HEK293 (cell line): ENCODE results near the gene SPACA6.
A peak's percentile ranks its signal among the peaks of the same experiment; 100 is the strongest.

Experiments
- IKZF3 ChIP-seq: fragments of 450-650 bp; IDR thresholded peaks from 2 replicates; pipeline ENCODE4 v1.5.0; 2018; ENCODE audit warnings: missing biosample characterization, mild to moderate bottlenecking, missing genetic modification characterization, moderate library complexity
- MEIS1 ChIP-seq: sonication (generic); formaldehyde crosslinking; IDR thresholded peaks from 2 replicates; pipeline ENCODE4 v1.8.1; 2022; ENCODE audit warnings: missing genetic modification reagents, mild to moderate bottlenecking, borderline replicate concordance
- OSR2 ChIP-seq: fragments of 450-650 bp; formaldehyde crosslinking; IDR thresholded peaks from 2 replicates; pipeline ENCODE4 v1.5.1; 2016; ENCODE audit warnings: missing biosample characterization, missing genetic modification characterization
- PRDM1 ChIP-seq: fragments of 450-650 bp; formaldehyde crosslinking; IDR thresholded peaks from 2 replicates; pipeline ENCODE4; 2016; ENCODE audit warnings: missing biosample characterization, missing genetic modification characterization
- REPIN1 ChIP-seq: fragments of 450-650 bp; formaldehyde crosslinking; IDR thresholded peaks from 2 replicates; pipeline ENCODE4 v1.5.1; 2017; ENCODE audit warnings: missing biosample characterization, missing genetic modification characterization, low read depth
- SP7 ChIP-seq: fragments of 450-650 bp; formaldehyde crosslinking; IDR thresholded peaks from 2 replicates; pipeline ENCODE4 v1.5.1; 2016; ENCODE audit warnings: missing biosample characterization, missing genetic modification characterization
- YY1 ChIP-seq: fragments of 450-650 bp; formaldehyde crosslinking; IDR thresholded peaks from 2 replicates; pipeline ENCODE4 v1.5.1; 2018; ENCODE audit warnings: missing biosample characterization, missing genetic modification characterization
- ZFHX2 ChIP-seq: fragments of 450-650 bp; formaldehyde crosslinking; conservative IDR thresholded peaks from 2 replicates; pipeline ENCODE4 v1.5.1; 2016; ENCODE audit warnings: missing biosample characterization, missing genetic modification characterization
- ZNF10 ChIP-seq: fragments of 450-650 bp; formaldehyde crosslinking; IDR thresholded peaks from 2 replicates; pipeline ENCODE4 v1.5.1; 2017; ENCODE audit warnings: missing biosample characterization, missing genetic modification characterization
- ZNF132 ChIP-seq: fragments of 450-650 bp; formaldehyde crosslinking; IDR thresholded peaks from 2 replicates; pipeline ENCODE4 v1.5.1; 2017; ENCODE audit warnings: missing biosample characterization, missing genetic modification characterization, borderline replicate concordance
- ZNF140 ChIP-seq: fragments of 450-650 bp; formaldehyde crosslinking; IDR thresholded peaks from 2 replicates; pipeline ENCODE4 v1.5.1; 2016; ENCODE audit warnings: missing biosample characterization, missing genetic modification characterization
- ZNF16 ChIP-seq: fragments of 450-650 bp; formaldehyde crosslinking; IDR thresholded peaks from 2 replicates; pipeline ENCODE4 v1.5.1; 2016; ENCODE audit warnings: low read depth, missing biosample characterization, missing genetic modification characterization
- ZNF221 ChIP-seq: fragments of 450-650 bp; formaldehyde crosslinking; IDR thresholded peaks from 2 replicates; pipeline ENCODE4 v1.5.1; 2017; ENCODE audit warnings: missing biosample characterization, missing genetic modification characterization, borderline replicate concordance
- ZNF239 ChIP-seq: fragments of 450-650 bp; formaldehyde crosslinking; IDR thresholded peaks from 2 replicates; pipeline ENCODE4 v1.5.1; 2016; ENCODE audit warnings: missing biosample characterization, missing genetic modification characterization
- ZNF324 ChIP-seq: fragments of 450-650 bp; formaldehyde crosslinking; IDR thresholded peaks from 2 replicates; pipeline ENCODE4 v1.5.1; 2016; ENCODE audit warnings: missing biosample characterization, missing genetic modification characterization
- ZNF354C ChIP-seq: fragments of 450-650 bp; formaldehyde crosslinking; IDR thresholded peaks from 2 replicates; pipeline ENCODE4 v1.5.1; 2016; ENCODE audit warnings: missing biosample characterization, missing genetic modification characterization, low read depth, borderline replicate concordance
- ZNF366 ChIP-seq: fragments of 450-650 bp; formaldehyde crosslinking; conservative IDR thresholded peaks from 2 replicates; pipeline ENCODE4 v1.5.1; 2016; ENCODE audit warnings: missing biosample characterization, missing genetic modification characterization
- ZNF404 ChIP-seq: fragments of 450-650 bp; formaldehyde crosslinking; IDR thresholded peaks from 2 replicates; pipeline ENCODE4 v1.5.1; 2017; ENCODE audit warnings: missing biosample characterization, missing genetic modification characterization
- ZNF555 ChIP-seq: fragments of 450-650 bp; formaldehyde crosslinking; conservative IDR thresholded peaks from 2 replicates; pipeline ENCODE4 v1.5.1; 2017; ENCODE audit warnings: missing biosample characterization, mild to moderate bottlenecking, missing genetic modification characterization, inconsistent platforms
- ZNF561 ChIP-seq: fragments of 450-650 bp; IDR thresholded peaks from 2 replicates; pipeline ENCODE4 v1.5.1; 2018; ENCODE audit warnings: missing biosample characterization, missing genetic modification characterization, borderline replicate concordance
- ZNF626 ChIP-seq: fragments of 450-650 bp; sonication (Bioruptor Pico); formaldehyde crosslinking; IDR thresholded peaks from 2 replicates; pipeline ENCODE4 v1.5.1; 2018; ENCODE audit warnings: missing biosample characterization, missing genetic modification characterization, inconsistent platforms
- ZNF76 ChIP-seq: fragments of 450-650 bp; formaldehyde crosslinking; IDR thresholded peaks from 2 replicates; pipeline ENCODE4; 2016; ENCODE audit warnings: low read depth, missing biosample characterization, missing genetic modification characterization, borderline replicate concordance
- ZNF830 ChIP-seq: fragments of 450-650 bp; IDR thresholded peaks from 2 replicates; pipeline ENCODE4 v1.5.0; 2018; ENCODE audit warnings: missing biosample characterization, missing genetic modification characterization, low read depth, mild to moderate bottlenecking, moderate library complexity
- ZNF843 ChIP-seq: fragments of 450-650 bp; formaldehyde crosslinking; IDR thresholded peaks from 2 replicates; pipeline ENCODE4 v1.5.1; 2016; ENCODE audit warnings: missing biosample characterization, missing genetic modification characterization
- TF ChIP-seq, protein P1 (sequence below): fragments of 450-650 bp; formaldehyde crosslinking; optimal IDR thresholded peaks from 2 replicates; pipeline ENCODE3; 2016; ENCODE audit warnings: missing biosample characterization, mild to moderate bottlenecking, missing genetic modification characterization
- TF ChIP-seq, protein P2 (sequence below): fragments of 450-650 bp; formaldehyde crosslinking; IDR thresholded peaks from 2 replicates; pipeline ENCODE4; 2016; ENCODE audit warnings: missing biosample characterization, missing genetic modification characterization
- TF ChIP-seq, protein P3 (sequence below): IDR thresholded peaks from 2 replicates; pipeline ENCODE4 v1.6.1; 2011; ENCODE audit warnings: mild to moderate bottlenecking, low read depth, low read length, borderline replicate concordance
- TF ChIP-seq, protein P4 (sequence below): fragments of 450-650 bp; formaldehyde crosslinking; IDR thresholded peaks from 2 replicates; pipeline ENCODE4 v1.5.1; 2017; ENCODE audit warnings: missing biosample characterization, missing genetic modification characterization
- TF ChIP-seq, protein P5 (sequence below): fragments of 450-650 bp; IDR thresholded peaks from 2 replicates; pipeline ENCODE4 v1.5.1; 2018; ENCODE audit warnings: missing biosample characterization, mild to moderate bottlenecking, missing genetic modification characterization
- TF ChIP-seq, protein P6 (sequence below): fragments of 450-650 bp; formaldehyde crosslinking; IDR thresholded peaks from 2 replicates; pipeline ENCODE4 v1.5.1; 2016; ENCODE audit warnings: missing biosample characterization, missing genetic modification characterization

Gene SPACA6

DNA sequence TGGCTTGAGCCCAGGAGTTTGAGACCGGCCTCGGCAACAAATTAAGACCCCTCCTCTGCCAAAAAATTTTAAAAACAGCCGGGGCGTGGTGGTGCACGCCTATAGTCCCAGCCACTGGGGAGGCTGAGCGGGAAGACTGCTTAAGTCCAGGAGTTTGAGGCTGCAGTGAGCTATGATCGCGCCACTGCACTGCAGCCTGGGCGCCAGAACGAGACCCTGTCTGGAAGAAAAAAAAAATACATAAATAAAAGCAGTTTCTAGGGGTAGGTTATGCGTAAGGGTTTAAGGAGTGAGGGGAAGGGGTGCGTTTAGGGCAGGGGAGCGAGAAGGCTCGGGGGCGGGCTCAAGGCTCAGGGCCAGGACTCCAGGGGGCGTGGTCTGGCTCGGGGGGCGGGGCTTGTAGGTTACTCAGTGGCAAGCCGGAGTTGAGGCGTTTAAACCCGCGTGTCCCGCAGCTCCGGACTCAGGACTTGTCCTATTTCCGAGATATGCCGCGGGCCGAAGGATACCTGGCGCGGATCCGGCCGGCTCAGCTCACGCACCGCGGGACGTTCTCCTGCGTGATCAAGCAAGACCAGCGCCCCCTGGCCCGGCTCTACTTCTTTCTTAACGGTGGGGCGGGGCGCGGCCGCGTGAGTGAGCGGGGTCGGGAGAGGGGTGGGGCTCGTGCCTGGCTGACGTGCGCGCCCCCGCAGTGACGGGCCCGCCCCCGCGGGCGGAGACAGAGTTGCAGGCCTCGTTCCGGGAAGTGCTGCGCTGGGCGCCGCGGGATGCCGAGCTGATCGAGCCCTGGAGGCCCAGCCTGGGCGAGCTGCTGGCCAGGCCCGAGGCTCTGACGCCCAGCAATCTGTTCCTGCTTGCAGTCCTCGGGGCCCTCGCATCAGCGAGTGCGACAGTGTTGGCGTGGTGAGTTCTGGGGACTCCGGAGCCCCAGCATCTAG is 10.7 kb downstream of the SPACA6 start (continued):
- TF ChIP-seq, protein P1, sequence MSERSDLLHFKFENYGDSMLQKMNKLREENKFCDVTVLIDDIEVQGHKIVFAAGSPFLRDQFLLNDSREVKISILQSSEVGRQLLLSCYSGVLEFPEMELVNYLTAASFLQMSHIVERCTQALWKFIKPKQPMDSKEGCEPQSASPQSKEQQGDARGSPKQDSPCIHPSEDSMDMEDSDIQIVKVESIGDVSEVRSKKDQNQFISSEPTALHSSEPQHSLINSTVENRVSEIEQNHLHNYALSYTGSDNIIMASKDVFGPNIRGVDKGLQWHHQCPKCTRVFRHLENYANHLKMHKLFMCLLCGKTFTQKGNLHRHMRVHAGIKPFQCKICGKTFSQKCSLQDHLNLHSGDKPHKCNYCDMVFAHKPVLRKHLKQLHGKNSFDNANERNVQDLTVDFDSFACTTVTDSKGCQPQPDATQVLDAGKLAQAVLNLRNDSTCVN = peak; percentile 98
- TF ChIP-seq, protein P2, sequence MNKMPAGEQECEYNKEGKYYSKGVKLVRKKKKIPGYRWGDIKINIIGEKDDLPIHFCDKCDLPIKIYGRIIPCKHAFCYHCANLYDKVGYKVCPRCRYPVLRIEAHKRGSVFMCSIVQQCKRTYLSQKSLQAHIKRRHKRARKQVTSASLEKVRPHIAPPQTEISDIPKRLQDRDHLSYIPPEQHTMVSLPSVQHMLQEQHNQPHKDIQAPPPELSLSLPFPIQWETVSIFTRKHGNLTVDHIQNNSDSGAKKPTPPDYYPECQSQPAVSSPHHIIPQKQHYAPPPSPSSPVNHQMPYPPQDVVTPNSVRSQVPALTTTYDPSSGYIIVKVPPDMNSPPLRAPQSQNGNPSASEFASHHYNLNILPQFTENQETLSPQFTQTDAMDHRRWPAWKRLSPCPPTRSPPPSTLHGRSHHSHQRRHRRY (tag by site-specific recombination) = no peak
- TF ChIP-seq ZNF830 (tag by site-specific recombination) (no peak), ZFHX2 (tag by site-specific recombination) (peak; percentile 89), YY1 (tag by site-specific recombination) (no peak), MEIS1 (no peak), ZNF354C (tag by site-specific recombination) (no peak), IKZF3 (tag by site-specific recombination) (no peak), ZNF10 (tag by site-specific recombination) (no peak), OSR2 (tag by site-specific recombination) (no peak), ZNF76 (tag by site-specific recombination) (peak; percentile 33; the same call in 1 of the 2 replicates), ZNF239 (tag by site-specific recombination) (no peak), PRDM1 (tag by site-specific recombination) (no peak), ZNF555 (no peak), ZNF843 (tag by site-specific recombination) (peak; percentile 23; the same call in 1 of the 2 replicates), ZNF221 (tag by site-specific recombination) (no peak), ZNF132 (no peak), ZNF626 (no peak), ZNF366 (tag by site-specific recombination) (no peak), ZNF140 (tag by site-specific recombination) (no peak), REPIN1 (no peak), ZNF561 (tag by site-specific recombination) (peak; percentile 48; the same call in 1 of the 2 replicates), ZNF404 (tag by site-specific recombination) (no peak), ZNF16 (tag by site-specific recombination) (no peak), ZNF324 (tag by site-specific recombination) (no peak), SP7 (tag by site-specific recombination) (peak; percentile 58; the same call in 1 of the 2 replicates)
- TF ChIP-seq, protein P3, sequence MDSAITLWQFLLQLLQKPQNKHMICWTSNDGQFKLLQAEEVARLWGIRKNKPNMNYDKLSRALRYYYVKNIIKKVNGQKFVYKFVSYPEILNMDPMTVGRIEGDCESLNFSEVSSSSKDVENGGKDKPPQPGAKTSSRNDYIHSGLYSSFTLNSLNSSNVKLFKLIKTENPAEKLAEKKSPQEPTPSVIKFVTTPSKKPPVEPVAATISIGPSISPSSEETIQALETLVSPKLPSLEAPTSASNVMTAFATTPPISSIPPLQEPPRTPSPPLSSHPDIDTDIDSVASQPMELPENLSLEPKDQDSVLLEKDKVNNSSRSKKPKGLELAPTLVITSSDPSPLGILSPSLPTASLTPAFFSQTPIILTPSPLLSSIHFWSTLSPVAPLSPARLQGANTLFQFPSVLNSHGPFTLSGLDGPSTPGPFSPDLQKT = no peak
- TF ChIP-seq, protein P4, sequence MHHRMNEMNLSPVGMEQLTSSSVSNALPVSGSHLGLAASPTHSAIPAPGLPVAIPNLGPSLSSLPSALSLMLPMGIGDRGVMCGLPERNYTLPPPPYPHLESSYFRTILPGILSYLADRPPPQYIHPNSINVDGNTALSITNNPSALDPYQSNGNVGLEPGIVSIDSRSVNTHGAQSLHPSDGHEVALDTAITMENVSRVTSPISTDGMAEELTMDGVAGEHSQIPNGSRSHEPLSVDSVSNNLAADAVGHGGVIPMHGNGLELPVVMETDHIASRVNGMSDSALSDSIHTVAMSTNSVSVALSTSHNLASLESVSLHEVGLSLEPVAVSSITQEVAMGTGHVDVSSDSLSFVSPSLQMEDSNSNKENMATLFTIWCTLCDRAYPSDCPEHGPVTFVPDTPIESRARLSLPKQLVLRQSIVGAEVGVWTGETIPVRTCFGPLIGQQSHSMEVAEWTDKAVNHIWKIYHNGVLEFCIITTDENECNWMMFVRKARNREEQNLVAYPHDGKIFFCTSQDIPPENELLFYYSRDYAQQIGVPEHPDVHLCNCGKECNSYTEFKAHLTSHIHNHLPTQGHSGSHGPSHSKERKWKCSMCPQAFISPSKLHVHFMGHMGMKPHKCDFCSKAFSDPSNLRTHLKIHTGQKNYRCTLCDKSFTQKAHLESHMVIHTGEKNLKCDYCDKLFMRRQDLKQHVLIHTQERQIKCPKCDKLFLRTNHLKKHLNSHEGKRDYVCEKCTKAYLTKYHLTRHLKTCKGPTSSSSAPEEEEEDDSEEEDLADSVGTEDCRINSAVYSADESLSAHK (tag by site-specific recombination) = peak; percentile 80
- TF ChIP-seq, protein P5, sequence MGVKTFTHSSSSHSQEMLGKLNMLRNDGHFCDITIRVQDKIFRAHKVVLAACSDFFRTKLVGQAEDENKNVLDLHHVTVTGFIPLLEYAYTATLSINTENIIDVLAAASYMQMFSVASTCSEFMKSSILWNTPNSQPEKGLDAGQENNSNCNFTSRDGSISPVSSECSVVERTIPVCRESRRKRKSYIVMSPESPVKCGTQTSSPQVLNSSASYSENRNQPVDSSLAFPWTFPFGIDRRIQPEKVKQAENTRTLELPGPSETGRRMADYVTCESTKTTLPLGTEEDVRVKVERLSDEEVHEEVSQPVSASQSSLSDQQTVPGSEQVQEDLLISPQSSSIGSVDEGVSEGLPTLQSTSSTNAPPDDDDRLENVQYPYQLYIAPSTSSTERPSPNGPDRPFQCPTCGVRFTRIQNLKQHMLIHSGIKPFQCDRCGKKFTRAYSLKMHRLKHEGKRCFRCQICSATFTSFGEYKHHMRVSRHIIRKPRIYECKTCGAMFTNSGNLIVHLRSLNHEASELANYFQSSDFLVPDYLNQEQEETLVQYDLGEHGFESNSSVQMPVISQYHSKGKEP = peak; percentile 21; the same call in 1 of the 2 replicates
- TF ChIP-seq, protein P6, sequence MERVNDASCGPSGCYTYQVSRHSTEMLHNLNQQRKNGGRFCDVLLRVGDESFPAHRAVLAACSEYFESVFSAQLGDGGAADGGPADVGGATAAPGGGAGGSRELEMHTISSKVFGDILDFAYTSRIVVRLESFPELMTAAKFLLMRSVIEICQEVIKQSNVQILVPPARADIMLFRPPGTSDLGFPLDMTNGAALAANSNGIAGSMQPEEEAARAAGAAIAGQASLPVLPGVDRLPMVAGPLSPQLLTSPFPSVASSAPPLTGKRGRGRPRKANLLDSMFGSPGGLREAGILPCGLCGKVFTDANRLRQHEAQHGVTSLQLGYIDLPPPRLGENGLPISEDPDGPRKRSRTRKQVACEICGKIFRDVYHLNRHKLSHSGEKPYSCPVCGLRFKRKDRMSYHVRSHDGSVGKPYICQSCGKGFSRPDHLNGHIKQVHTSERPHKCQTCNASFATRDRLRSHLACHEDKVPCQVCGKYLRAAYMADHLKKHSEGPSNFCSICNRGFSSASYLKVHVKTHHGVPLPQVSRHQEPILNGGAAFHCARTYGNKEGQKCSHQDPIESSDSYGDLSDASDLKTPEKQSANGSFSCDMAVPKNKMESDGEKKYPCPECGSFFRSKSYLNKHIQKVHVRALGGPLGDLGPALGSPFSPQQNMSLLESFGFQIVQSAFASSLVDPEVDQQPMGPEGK = peak; percentile 88
